Trophoblast cell (in vitro differentiated cells and primary cell): ENCODE measurements around the gene CCDC182.

Source experiments
- DNase-seq, 2 donors: peaks; one replicate each; pipeline ENCODE4 v3.0.0-alpha.2; 2016
- H2AFZ ChIP-seq: 2 replicates; pipeline ENCODE4 v1.6.1; 2013; ENCODE audit warnings: low read length, moderate library complexity, mild to moderate bottlenecking; ENCODE audit not compliant: insufficient read depth, poor library complexity
- H2AK5ac ChIP-seq: 2 replicates; pipeline ENCODE4 v1.6.1; 2013; ENCODE audit warnings: mild to moderate bottlenecking, low read length
- H2BK120ac ChIP-seq: 2 replicates; pipeline ENCODE4 v1.6.1; 2013; ENCODE audit warnings: low read length, mild to moderate bottlenecking, moderate library complexity; ENCODE audit not compliant: insufficient read depth, poor library complexity
- H2BK12ac ChIP-seq: 2 replicates; pipeline ENCODE4 v1.6.1; 2013; ENCODE audit warnings: mild to moderate bottlenecking, low read length, moderate library complexity
- H2BK5ac ChIP-seq: 2 replicates; pipeline ENCODE4 v1.6.1; 2013; ENCODE audit warnings: low read length, low read depth, moderate library complexity, mild to moderate bottlenecking; ENCODE audit not compliant: poor library complexity
- H3K14ac ChIP-seq: 2 replicates; pipeline ENCODE4 v1.6.1; 2013; ENCODE audit warnings: mild to moderate bottlenecking, low read length
- H3K18ac ChIP-seq: 2 replicates; pipeline ENCODE4 v1.6.1; 2013; ENCODE audit warnings: mild to moderate bottlenecking, low read length
- H3K23ac ChIP-seq: 2 replicates; pipeline ENCODE4 v1.6.1; 2013; ENCODE audit warnings: low read length
- H3K27ac ChIP-seq: 2 replicates; pipeline ENCODE4 v1.5.1; 2013; ENCODE audit warnings: low read depth, mild to moderate bottlenecking, inconsistent platforms, low read length, moderate library complexity
- H3K27me3 ChIP-seq: 2 replicates; pipeline ENCODE4 v1.6.1; 2013; ENCODE audit warnings: inconsistent platforms, mild to moderate bottlenecking, low read length, moderate library complexity; ENCODE audit not compliant: insufficient read depth
- H3K36me3 ChIP-seq, 2 experiments: 1 replicate in 1 of 2; 2 replicates in 1 of 2; pipeline ENCODE4 v1.6.1; 2013; ENCODE audit warnings: low read length in 2 of 2, mild to moderate bottlenecking in 2 of 2, moderate library complexity in 1 of 2; ENCODE audit not compliant: insufficient read depth in 2 of 2, control insufficient read depth in 1 of 2
- H3K4ac ChIP-seq: 2 replicates; pipeline ENCODE4 v1.6.1; 2013; ENCODE audit warnings: low read depth, mild to moderate bottlenecking, low read length, moderate library complexity
- H3K4me1 ChIP-seq, 2 experiments: 1 replicate in 1 of 2; 2 replicates in 1 of 2; pipeline ENCODE4 v1.6.1; 2013; ENCODE audit warnings: low read length in 2 of 2, mild to moderate bottlenecking in 2 of 2, moderate library complexity in 1 of 2; ENCODE audit not compliant: insufficient read depth in 2 of 2, control insufficient read depth in 1 of 2
- H3K4me2 ChIP-seq: 2 replicates; pipeline ENCODE4 v1.6.1; 2013; ENCODE audit warnings: inconsistent platforms, mild to moderate bottlenecking, low read length, moderate library complexity
- H3K4me3 ChIP-seq: 2 replicates; pipeline ENCODE4 v1.5.1; 2013; ENCODE audit warnings: mild to moderate bottlenecking, low read depth, low read length, inconsistent platforms
- H3K79me1 ChIP-seq: one replicate; pipeline ENCODE4 v1.6.1; 2013; ENCODE audit warnings: low read length
- H3K79me2 ChIP-seq: 2 replicates; pipeline ENCODE4 v1.6.1; 2013; ENCODE audit warnings: low read length, mild to moderate bottlenecking; ENCODE audit not compliant: control insufficient read depth, insufficient read depth, poor library complexity
- H3K9ac ChIP-seq: 2 replicates; pipeline ENCODE4 v1.6.1; 2013; ENCODE audit warnings: mild to moderate bottlenecking, low read length
- H3K9me3 ChIP-seq: 2 replicates; pipeline ENCODE4 v1.6.1; 2013; ENCODE audit warnings: low read depth, mild to moderate bottlenecking, control low read depth, inconsistent platforms, low read length; ENCODE audit not compliant: insufficient read depth
- H4K12ac ChIP-seq: 2 replicates; pipeline ENCODE4 v1.6.1; 2013; ENCODE audit warnings: low read depth, mild to moderate bottlenecking, low read length, moderate library complexity
- H4K8ac ChIP-seq: 2 replicates; pipeline ENCODE4 v1.6.1; 2013; ENCODE audit warnings: low read depth, mild to moderate bottlenecking, low read length, moderate library complexity
- H4K91ac ChIP-seq: one replicate; pipeline ENCODE4 v1.6.1; 2013; ENCODE audit warnings: low read depth, mild to moderate bottlenecking, low read length, moderate library complexity
- WGBS: extraction: QIAGEN DNeasy Blood & Tissue Kit; methylation state at CpG from one replicate; pipeline ENCODE4 v1.1.7; 2013; ENCODE audit warnings: missing lambda C conversion rate; ENCODE audit not compliant: insufficient read length, insufficient coverage; ENCODE audit errors: extremely low coverage; 5-methylcytosine and 5-hydroxymethylcytosine counted together

CCDC182 gene

GRCh38 chr17:57713140-57713539 is 32.0 kb downstream of the CCDC182 start:
- Histone ChIP-seq H3K14ac (no peak overlapping the region), H3K79me1 (no peaks in the 10 kb centered on the region), H3K27me3 (no peaks in the 10 kb centered on the region), H3K9me3 (no peaks in the 10 kb centered on the region), H3K4ac (no peak overlapping the region), H3K36me3 (no peaks in the 10 kb centered on the region), H2BK5ac (no peak overlapping the region), H3K79me2 (no peaks in the 10 kb centered on the region), H3K4me3 (no peak overlapping the region), H3K23ac (no peak overlapping the region), H3K27ac (no peak overlapping the region), H2BK12ac (no peak overlapping the region), H2AK5ac (no peak overlapping the region), H2AFZ (no peak overlapping the region), H3K4me2 (no peak overlapping the region), H3K4me1 (peaks cover 0 to 3% of the 10 kb centered on the region in 2 experiments), H4K91ac (no peak overlapping the region), H2BK120ac (no peak overlapping the region), H4K8ac (no peak overlapping the region), H4K12ac (no peak overlapping the region), H3K18ac (no peak overlapping the region), H3K9ac (no peak overlapping the region)
- no CpG with 5 or more reads among the region's 7 CpGs for WGBS
- DNase-seq: no peak

- H4K8ac ChIP-seq: no peak overlapping the region
- H3K23ac ChIP-seq: no peak overlapping the region
- H3K9me3 ChIP-seq: peaks cover 3% of the 10 kb centered on the region
- H3K18ac ChIP-seq: no peak overlapping the region
- no peak for DNase-seq
- H2AFZ ChIP-seq: no peak overlapping the region
- no peak overlapping the region for H2BK5ac ChIP-seq
- H2BK12ac ChIP-seq: no peak overlapping the region
- H3K4ac ChIP-seq: no peak overlapping the region
- no peak overlapping the region for H3K4me2 ChIP-seq
- no peaks in the 10 kb centered on the region for H3K36me3 ChIP-seq
- H3K9ac ChIP-seq: no peak overlapping the region
- no peak overlapping the region for H2BK120ac ChIP-seq
- no peak overlapping the region for H2AK5ac ChIP-seq
- no peak overlapping the region for H4K91ac ChIP-seq
- H3K4me1 ChIP-seq: peaks cover 3 to 18% of the 10 kb centered on the region in 2 experiments
- H3K14ac ChIP-seq: no peak overlapping the region
- H4K12ac ChIP-seq: no peak overlapping the region
- no peaks in the 10 kb centered on the region for H3K79me2 ChIP-seq
- H3K27me3 ChIP-seq: no peaks in the 10 kb centered on the region
- no peak overlapping the region for H3K4me3 ChIP-seq
- H3K27ac ChIP-seq: no peak overlapping the region
- H3K79me1 ChIP-seq: no peaks in the 10 kb centered on the region
- no CpG with 5 or more reads among the region's 2 CpGs for WGBS
These were observed 36.7 kb downstream of the CCDC182 start for GRCh38 chr17:57708410-57708809.

GRCh38 chr17:57707892-57708291 is 37.2 kb downstream of the CCDC182 start:
- H3K36me3 ChIP-seq: no peaks in the 10 kb centered on the region
- H3K14ac ChIP-seq: no peak overlapping the region
- H4K91ac ChIP-seq: no peak overlapping the region
- peaks cover 3% of the 10 kb centered on the region for H3K9me3 ChIP-seq
- no peak for DNase-seq
- peaks cover 3 to 18% of the 10 kb centered on the region in 2 experiments for H3K4me1 ChIP-seq
- H4K12ac ChIP-seq: no peak overlapping the region
- H2AK5ac ChIP-seq: no peak overlapping the region
- no peak overlapping the region for H3K18ac ChIP-seq
- no peak overlapping the region for H2BK120ac ChIP-seq
- H2BK5ac ChIP-seq: no peak overlapping the region
- H3K4ac ChIP-seq: no peak overlapping the region
- no peaks in the 10 kb centered on the region for H3K79me2 ChIP-seq
- no peak overlapping the region for H3K27ac ChIP-seq
- no CpG with 5 or more reads among the region's 6 CpGs for WGBS
- no peak overlapping the region for H3K23ac ChIP-seq
- no peak overlapping the region for H2BK12ac ChIP-seq
- H2AFZ ChIP-seq: no peak overlapping the region
- H4K8ac ChIP-seq: no peak overlapping the region
- H3K4me3 ChIP-seq: no peak overlapping the region
- no peaks in the 10 kb centered on the region for H3K79me1 ChIP-seq
- H3K4me2 ChIP-seq: peak overlapping the region; percentile 15
- H3K27me3 ChIP-seq: no peaks in the 10 kb centered on the region
- no peak overlapping the region for H3K9ac ChIP-seq

GRCh38 chr17:57706761-57707160 is 38.3 kb downstream of the CCDC182 start:
- H2AFZ ChIP-seq: no peak overlapping the region
- no peak for DNase-seq

More at GRCh38 chr17:57706761-57707160, 38.3 kb downstream of the CCDC182 start:
- Histone ChIP-seq H3K79me2 (no peaks in the 10 kb centered on the region), H3K4me2 (no peak overlapping the region), H3K4ac (no peak overlapping the region), H3K9ac (no peak overlapping the region), H4K91ac (no peak overlapping the region), H3K4me1 (peaks cover 3 to 18% of the 10 kb centered on the region in 2 experiments), H4K8ac (no peak overlapping the region), H3K27ac (no peak overlapping the region), H4K12ac (no peak overlapping the region), H3K27me3 (no peaks in the 10 kb centered on the region), H3K9me3 (peaks cover 3% of the 10 kb centered on the region), H3K36me3 (no peaks in the 10 kb centered on the region), H2BK120ac (no peak overlapping the region), H3K23ac (no peak overlapping the region), H3K4me3 (no peak overlapping the region), H3K79me1 (no peaks in the 10 kb centered on the region), H3K18ac (peak overlapping the region; percentile 27), H3K14ac (no peak overlapping the region), H2AK5ac (no peak overlapping the region), H2BK5ac (no peak overlapping the region), H2BK12ac (no peak overlapping the region)
- no CpG with 5 or more reads among the region's 9 CpGs for WGBS
